HEK293 (cell line): ENCODE measurements around the gene FSD1.

ENCODE experiments used
- GLI2 ChIP-seq: fragments of 450-650 bp; formaldehyde crosslinking; IDR thresholded peaks from 2 replicates; pipeline ENCODE4; 2017; ENCODE audit warnings: missing biosample characterization, missing genetic modification characterization, low read depth, borderline replicate concordance
- HOXA7 ChIP-seq: sonication (generic); formaldehyde crosslinking; IDR thresholded peaks from 2 replicates; pipeline ENCODE4 v1.8.1; 2022; ENCODE audit warnings: missing genetic modification reagents, borderline replicate concordance
- PRDM1 ChIP-seq: fragments of 450-650 bp; formaldehyde crosslinking; IDR thresholded peaks from 2 replicates; pipeline ENCODE4; 2016; ENCODE audit warnings: missing biosample characterization, missing genetic modification characterization
- PRDM10 ChIP-seq: fragments of 450-650 bp; formaldehyde crosslinking; IDR thresholded peaks from 2 replicates; pipeline ENCODE4 v1.5.1; 2016; ENCODE audit warnings: missing biosample characterization, missing genetic modification characterization
- SCRT1 ChIP-seq: fragments of 450-650 bp; formaldehyde crosslinking; IDR thresholded peaks from 2 replicates; pipeline ENCODE4 v1.5.1; 2016; ENCODE audit warnings: missing biosample characterization, missing genetic modification characterization, borderline replicate concordance
- SP2 ChIP-seq: fragments of 450-650 bp; formaldehyde crosslinking; IDR thresholded peaks from 2 replicates; pipeline ENCODE4 v1.5.1; 2016; ENCODE audit warnings: missing biosample characterization, missing genetic modification characterization
- SP3 ChIP-seq: fragments of 450-650 bp; formaldehyde crosslinking; IDR thresholded peaks from 2 replicates; pipeline ENCODE4 v1.5.1; 2016; ENCODE audit warnings: missing biosample characterization, missing genetic modification characterization
- ZBTB20 ChIP-seq: fragments of 450-650 bp; formaldehyde crosslinking; IDR thresholded peaks from 2 replicates; pipeline ENCODE4 v1.5.1; 2016; ENCODE audit warnings: missing biosample characterization, missing genetic modification characterization
- ZBTB26 ChIP-seq: fragments of 450-650 bp; formaldehyde crosslinking; optimal IDR thresholded peaks from 2 replicates; pipeline ENCODE3; 2016; ENCODE audit warnings: missing biosample characterization, mild to moderate bottlenecking, missing genetic modification characterization
- ZBTB48 ChIP-seq: fragments of 450-650 bp; formaldehyde crosslinking; IDR thresholded peaks from 2 replicates; pipeline ENCODE4 v1.5.1; 2016; ENCODE audit warnings: missing biosample characterization, missing genetic modification characterization
- ZBTB7A ChIP-seq: fragments of 450-650 bp; formaldehyde crosslinking; IDR thresholded peaks from 2 replicates; pipeline ENCODE4 v1.5.1; 2016; ENCODE audit warnings: low read depth, missing biosample characterization, missing genetic modification characterization
- ZNF184 ChIP-seq: fragments of 450-650 bp; IDR thresholded peaks from 2 replicates; pipeline ENCODE4 v1.5.1; 2018; ENCODE audit warnings: missing biosample characterization, mild to moderate bottlenecking, missing genetic modification characterization
- ZNF274 ChIP-seq, 2 experiments: fragments of 200-500 bp in 1 of 2; fragments of 450-650 bp in 1 of 2; sonication (Bioruptor generic) in 1 of 2; formaldehyde crosslinking in 1 of 2; IDR thresholded peaks; 2 replicates each; pipeline versions ENCODE4 v1.5.1 to v1.6.1; 2014 to 2016; ENCODE audit warnings: borderline replicate concordance in 1 of 2, inconsistent platforms in 1 of 2, low read length in 1 of 2, missing biosample characterization in 1 of 2, missing genetic modification characterization in 1 of 2
- ZNF366 ChIP-seq: fragments of 450-650 bp; formaldehyde crosslinking; conservative IDR thresholded peaks from 2 replicates; pipeline ENCODE4 v1.5.1; 2016; ENCODE audit warnings: missing biosample characterization, missing genetic modification characterization
- ZNF394 ChIP-seq: fragments of 450-650 bp; formaldehyde crosslinking; IDR thresholded peaks from 2 replicates; pipeline ENCODE4 v1.5.1; 2016; ENCODE audit warnings: missing biosample characterization, missing genetic modification characterization, mild to moderate bottlenecking, moderate library complexity, borderline replicate concordance
- ZNF426 ChIP-seq: fragments of 450-650 bp; formaldehyde crosslinking; IDR thresholded peaks from 2 replicates; pipeline ENCODE4 v1.5.1; 2017; ENCODE audit warnings: missing biosample characterization, missing genetic modification characterization, mild to moderate bottlenecking, inconsistent platforms, moderate library complexity
- ZNF558 ChIP-seq: fragments of 450-650 bp; formaldehyde crosslinking; IDR thresholded peaks from 2 replicates; pipeline ENCODE4 v1.5.1; 2016; ENCODE audit warnings: missing biosample characterization, missing genetic modification characterization
- ZNF629 ChIP-seq: fragments of 450-650 bp; formaldehyde crosslinking; IDR thresholded peaks from 2 replicates; pipeline ENCODE4 v1.5.1; 2017; ENCODE audit warnings: missing biosample characterization, missing genetic modification characterization
- ZNF645 ChIP-seq: fragments of 450-650 bp; formaldehyde crosslinking; IDR thresholded peaks from 2 replicates; pipeline ENCODE4; 2016; ENCODE audit warnings: missing biosample characterization, missing genetic modification characterization
- TF ChIP-seq, protein P1 (sequence below): fragments of 450-650 bp; formaldehyde crosslinking; IDR thresholded peaks from 2 replicates; pipeline ENCODE4 v1.5.1; 2017; ENCODE audit warnings: missing biosample characterization, missing genetic modification characterization
- TF ChIP-seq, protein P2 (sequence below): fragments of 450-650 bp; formaldehyde crosslinking; IDR thresholded peaks from 2 replicates; pipeline ENCODE4 v1.5.1; 2017; ENCODE audit warnings: missing biosample characterization, missing genetic modification characterization
- TF ChIP-seq, protein P3 (sequence below): fragments of 450-650 bp; formaldehyde crosslinking; IDR thresholded peaks from 2 replicates; pipeline ENCODE4 v1.5.1; 2017; ENCODE audit warnings: missing biosample characterization, missing genetic modification characterization
- TF ChIP-seq, protein P4 (sequence below): fragments of 450-650 bp; formaldehyde crosslinking; IDR thresholded peaks from 2 replicates; pipeline ENCODE4 v1.5.1; 2016; ENCODE audit warnings: missing biosample characterization, missing genetic modification characterization

Gene FSD1

GRCh38 chr19:4342615-4343369 is 38.4 kb downstream of the FSD1 start (continued):
- TF ChIP-seq, protein P1, sequence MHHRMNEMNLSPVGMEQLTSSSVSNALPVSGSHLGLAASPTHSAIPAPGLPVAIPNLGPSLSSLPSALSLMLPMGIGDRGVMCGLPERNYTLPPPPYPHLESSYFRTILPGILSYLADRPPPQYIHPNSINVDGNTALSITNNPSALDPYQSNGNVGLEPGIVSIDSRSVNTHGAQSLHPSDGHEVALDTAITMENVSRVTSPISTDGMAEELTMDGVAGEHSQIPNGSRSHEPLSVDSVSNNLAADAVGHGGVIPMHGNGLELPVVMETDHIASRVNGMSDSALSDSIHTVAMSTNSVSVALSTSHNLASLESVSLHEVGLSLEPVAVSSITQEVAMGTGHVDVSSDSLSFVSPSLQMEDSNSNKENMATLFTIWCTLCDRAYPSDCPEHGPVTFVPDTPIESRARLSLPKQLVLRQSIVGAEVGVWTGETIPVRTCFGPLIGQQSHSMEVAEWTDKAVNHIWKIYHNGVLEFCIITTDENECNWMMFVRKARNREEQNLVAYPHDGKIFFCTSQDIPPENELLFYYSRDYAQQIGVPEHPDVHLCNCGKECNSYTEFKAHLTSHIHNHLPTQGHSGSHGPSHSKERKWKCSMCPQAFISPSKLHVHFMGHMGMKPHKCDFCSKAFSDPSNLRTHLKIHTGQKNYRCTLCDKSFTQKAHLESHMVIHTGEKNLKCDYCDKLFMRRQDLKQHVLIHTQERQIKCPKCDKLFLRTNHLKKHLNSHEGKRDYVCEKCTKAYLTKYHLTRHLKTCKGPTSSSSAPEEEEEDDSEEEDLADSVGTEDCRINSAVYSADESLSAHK (tag by site-specific recombination): 0 out of 2 replicates have a peak, but pooled peaks have one; percentile 47
- peak; percentile 81 for TF ChIP-seq SP3 (tag by site-specific recombination)
- no peak; the same call in 1 of the 2 replicates for TF ChIP-seq SCRT1
- no peak for TF ChIP-seq ZNF366 (tag by site-specific recombination)
- TF ChIP-seq SP2 (tag by site-specific recombination): peak; percentile 97
- TF ChIP-seq ZNF426: no peak
- no peak; the same call in 1 of the 2 replicates for TF ChIP-seq ZNF558
- TF ChIP-seq ZNF394: peak; percentile 30; the same call in 1 of the 2 replicates
- TF ChIP-seq, protein P2, sequence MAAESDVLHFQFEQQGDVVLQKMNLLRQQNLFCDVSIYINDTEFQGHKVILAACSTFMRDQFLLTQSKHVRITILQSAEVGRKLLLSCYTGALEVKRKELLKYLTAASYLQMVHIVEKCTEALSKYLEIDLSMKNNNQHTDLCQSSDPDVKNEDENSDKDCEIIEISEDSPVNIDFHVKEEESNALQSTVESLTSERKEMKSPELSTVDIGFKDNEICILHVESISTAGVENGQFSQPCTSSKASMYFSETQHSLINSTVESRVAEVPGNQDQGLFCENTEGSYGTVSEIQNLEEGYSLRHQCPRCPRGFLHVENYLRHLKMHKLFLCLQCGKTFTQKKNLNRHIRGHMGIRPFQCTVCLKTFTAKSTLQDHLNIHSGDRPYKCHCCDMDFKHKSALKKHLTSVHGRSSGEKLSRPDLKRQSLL (tag by site-specific recombination): no peak
- TF ChIP-seq ZNF645 (tag by site-specific recombination): peak; percentile 85; the same call in 1 of the 2 replicates
- peak; percentile 56; the same call in 1 of the 2 replicates for TF ChIP-seq ZBTB20 (tag by site-specific recombination)
- TF ChIP-seq ZNF184 (tag by site-specific recombination): no peak
- TF ChIP-seq ZBTB7A (tag by site-specific recombination): peak; percentile 94
- no peak for TF ChIP-seq HOXA7 (CRISPR knock-in tag)
- TF ChIP-seq GLI2 (tag by site-specific recombination): no peak
- TF ChIP-seq ZNF274 (IDR thresholded peaks at IDR 0.05; ENCODE audit: low read length): no peak
- TF ChIP-seq ZNF274 (tag by site-specific recombination; IDR thresholded peaks at IDR 0.05; ENCODE audit: borderline replicate concordance): no peak
- TF ChIP-seq, protein P3, sequence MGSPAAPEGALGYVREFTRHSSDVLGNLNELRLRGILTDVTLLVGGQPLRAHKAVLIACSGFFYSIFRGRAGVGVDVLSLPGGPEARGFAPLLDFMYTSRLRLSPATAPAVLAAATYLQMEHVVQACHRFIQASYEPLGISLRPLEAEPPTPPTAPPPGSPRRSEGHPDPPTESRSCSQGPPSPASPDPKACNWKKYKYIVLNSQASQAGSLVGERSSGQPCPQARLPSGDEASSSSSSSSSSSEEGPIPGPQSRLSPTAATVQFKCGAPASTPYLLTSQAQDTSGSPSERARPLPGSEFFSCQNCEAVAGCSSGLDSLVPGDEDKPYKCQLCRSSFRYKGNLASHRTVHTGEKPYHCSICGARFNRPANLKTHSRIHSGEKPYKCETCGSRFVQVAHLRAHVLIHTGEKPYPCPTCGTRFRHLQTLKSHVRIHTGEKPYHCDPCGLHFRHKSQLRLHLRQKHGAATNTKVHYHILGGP (tag by site-specific recombination): peak; percentile 55
- peak; percentile 59; the same call in 1 of the 2 replicates for TF ChIP-seq ZNF629 (tag by site-specific recombination)
- peak; percentile 23; the same call in 1 of the 2 replicates for TF ChIP-seq ZBTB48
- no peak for TF ChIP-seq PRDM1 (tag by site-specific recombination)
- TF ChIP-seq ZBTB26 (tag by site-specific recombination): no peak
- TF ChIP-seq, protein P4, sequence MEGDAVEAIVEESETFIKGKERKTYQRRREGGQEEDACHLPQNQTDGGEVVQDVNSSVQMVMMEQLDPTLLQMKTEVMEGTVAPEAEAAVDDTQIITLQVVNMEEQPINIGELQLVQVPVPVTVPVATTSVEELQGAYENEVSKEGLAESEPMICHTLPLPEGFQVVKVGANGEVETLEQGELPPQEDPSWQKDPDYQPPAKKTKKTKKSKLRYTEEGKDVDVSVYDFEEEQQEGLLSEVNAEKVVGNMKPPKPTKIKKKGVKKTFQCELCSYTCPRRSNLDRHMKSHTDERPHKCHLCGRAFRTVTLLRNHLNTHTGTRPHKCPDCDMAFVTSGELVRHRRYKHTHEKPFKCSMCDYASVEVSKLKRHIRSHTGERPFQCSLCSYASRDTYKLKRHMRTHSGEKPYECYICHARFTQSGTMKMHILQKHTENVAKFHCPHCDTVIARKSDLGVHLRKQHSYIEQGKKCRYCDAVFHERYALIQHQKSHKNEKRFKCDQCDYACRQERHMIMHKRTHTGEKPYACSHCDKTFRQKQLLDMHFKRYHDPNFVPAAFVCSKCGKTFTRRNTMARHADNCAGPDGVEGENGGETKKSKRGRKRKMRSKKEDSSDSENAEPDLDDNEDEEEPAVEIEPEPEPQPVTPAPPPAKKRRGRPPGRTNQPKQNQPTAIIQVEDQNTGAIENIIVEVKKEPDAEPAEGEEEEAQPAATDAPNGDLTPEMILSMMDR (tag by site-specific recombination): peak; percentile 75
- TF ChIP-seq PRDM10 (tag by site-specific recombination): peak; percentile 86
